T-cell (primary cell): ENCODE data around the gene KATNB1. TPM values are rescaled to one million over a fixed set of nuclear protein-coding genes. Genes with fewer than 3 reads are reported as not detected.

ENCODE experiments used
- ATAC-seq, 4 experiments: fragments of 200-7000 bp in 3 of 4; fragments of 150-1000 bp in 1 of 4; cut with Tn5 transposase; replicated peaks in 1 of 4; 1 replicate in 3 of 4; 2 replicates in 1 of 4; pipeline ENCODE4 v1.10.0; 2021; ENCODE audit warnings: moderate library complexity in 3 of 4, mild to moderate bottlenecking in 2 of 4, moderate number of reproducible peaks in 1 of 4
- CTCF ChIA-PET, 2 donors: fragments of 300-600 bp; sonication (Branson Sonifier 250); formaldehyde crosslinking; loops; one replicate each; lab custom pipeline; 2022; ENCODE audit warnings: antibody characterized with exemption in 2 of 2; lab: Charles Lee
- POLR2A ChIA-PET, 2 donors: fragments of 300-600 bp; sonication (Branson Sonifier 250); formaldehyde crosslinking; loops; one replicate each; lab custom pipeline; 2022; ENCODE audit warnings: antibody characterized with exemption in 2 of 2; lab: Charles Lee
- DNase-seq, 35 experiments: peaks; one replicate each; pipeline versions ENCODE4 v3.0.0 to v3.0.0-alpha.2; 2013 to 2023
- H3K27ac ChIP-seq: one replicate; pipeline ENCODE4 v1.5.1; 2013; ENCODE audit warnings: low read length
- H3K27me3 ChIP-seq, 2 experiments: replicated peaks in 1 of 2; 1 replicate in 1 of 2; 2 replicates in 1 of 2; pipeline versions ENCODE4 v1.6.1 to v1.7.0; 2013; ENCODE audit warnings: low read length in 1 of 2, mixed read lengths in 1 of 2; ENCODE audit not compliant: control insufficient read depth in 2 of 2, insufficient read depth in 2 of 2; ENCODE audit errors: extremely low read depth in 1 of 2
- H3K36me3 ChIP-seq, 2 donors: 1 replicate in 1 of 2; 2 replicates in 1 of 2; pipeline versions ENCODE4 v1.6.1 to v1.7.0; 2013; ENCODE audit warnings: low read length in 1 of 2; ENCODE audit not compliant: control insufficient read depth in 2 of 2, insufficient read depth in 1 of 2; ENCODE audit errors: extremely low read depth in 1 of 2
- H3K4me1 ChIP-seq, 2 experiments: 1 replicate in 1 of 2; 2 replicates in 1 of 2; pipeline versions ENCODE4 v1.6.1 to v1.7.0; 2013; ENCODE audit warnings: low read length in 2 of 2, mixed read lengths in 1 of 2; ENCODE audit not compliant: insufficient read depth in 2 of 2, control insufficient read depth in 1 of 2; ENCODE audit errors: extremely low read depth in 1 of 2
- H3K4me3 ChIP-seq, 2 donors: 1 replicate in 1 of 2; 2 replicates in 1 of 2; pipeline versions ENCODE4 v1.5.1 to v1.7.0; 2013; ENCODE audit warnings: mild to moderate bottlenecking in 2 of 2, low read length in 1 of 2, moderate library complexity in 1 of 2; ENCODE audit not compliant: control insufficient read depth in 1 of 2; ENCODE audit errors: extremely low read depth in 1 of 2
- H3K9me3 ChIP-seq: 2 replicates; pipeline ENCODE4 v1.7.0; 2013
- H3K27ac Mint-ChIP-seq, 2 donors: one replicate each; pipeline ENCODE4 v1.8.0; 2020 to 2021; ENCODE audit warnings: mild to moderate bottlenecking in 2 of 2, mixed read lengths in 2 of 2
- H3K27me3 Mint-ChIP-seq, 2 donors: one replicate each; pipeline ENCODE4 v1.8.0; 2021 to 2022; ENCODE audit warnings: mixed read lengths in 2 of 2
- H3K36me3 Mint-ChIP-seq: one replicate; pipeline ENCODE4 v1.8.0; 2021; ENCODE audit warnings: mixed read lengths
- H3K4me1 Mint-ChIP-seq, 3 donors: one replicate each; pipeline ENCODE4 v1.8.0; 2020 to 2022; ENCODE audit warnings: mixed read lengths in 3 of 3, mild to moderate bottlenecking in 1 of 3
- H3K4me3 Mint-ChIP-seq, 3 donors: one replicate each; pipeline ENCODE4 v1.8.0; 2020 to 2022; ENCODE audit warnings: mild to moderate bottlenecking in 3 of 3, mixed read lengths in 3 of 3, moderate library complexity in 3 of 3
- H3K9me3 Mint-ChIP-seq, 3 donors: one replicate each; pipeline ENCODE4 v1.8.0; 2020 to 2022; ENCODE audit warnings: mixed read lengths in 3 of 3
- WGBS: methylation state at CpG from one replicate; pipeline ENCODE4 v1.1.5; 2013; ENCODE audit warnings: missing lambda C conversion rate; ENCODE audit not compliant: insufficient coverage; 5-methylcytosine and 5-hydroxymethylcytosine counted together
- total RNA-seq, 35 experiments: library from RNA in 6 of 35; stranded (reverse) in 6 of 35; fragments of 120-200 nt in 1 of 35; gene quantifications; one replicate each; pipeline versions ENCODE4 v1.2.1 to v1.2.4 and lab custom pipeline; 2013 to 2026

Gene KATNB1
- total RNA-seq, 5 donors from 2014 or later (not counting 1 experiment from before 2014, with no cell fraction given), result 23.0 to 28.0 (median 25.5) TPM

GRCh38 chr16:57801809-57802340, 66.3 kb downstream of the KATNB1 start:
- 19% methylated on average over 36 of the region's 45 CpGs for WGBS
- peak overlapping the region; percentile 20 to 54 for H3K4me3 ChIP-seq
- H3K36me3 ChIP-seq, result no peaks in the 10 kb centered on the region
- H3K27ac ChIP-seq, result no peak overlapping the region
- Mint-ChIP-seq H3K4me1 (peaks cover 30 to 38% (median 34%) of the 10 kb centered on the region in 3 donors), H3K27ac (no peak overlapping the region), H3K4me3 (peak overlapping the region; percentile 25 to 38 (median 31)), H3K36me3 (no peaks in the 10 kb centered on the region), H3K27me3 (peaks cover 30 to 39% of the 10 kb centered on the region in 2 donors), H3K9me3 (no peaks in the 10 kb centered on the region)
- CTCF ChIA-PET, result interaction anchor here in 1 of 2 donors (0.7 kb wide), 1 partner anchor 235 kb away, joined by 4 read pairs; no protein-coding TSS in a partner anchor
- H3K9me3 ChIP-seq, result no peaks in the 10 kb centered on the region
- no peak for DNase-seq
- peaks cover 0 to 36% of the 10 kb centered on the region in 2 experiments for H3K27me3 ChIP-seq
- POLR2A ChIA-PET, result no interaction called here
- peaks cover 0 to 38% of the 10 kb centered on the region in 2 experiments for H3K4me1 ChIP-seq
- ATAC-seq, result peak in 1 of 4 experiments; percentile 13

GRCh38 chr16:57802341-57803133, 67.0 kb downstream of the KATNB1 start, which contains the start of gene KIFC3:
KIFC3 (minus strand) TSS chr16:57802491; CDS start chr16:57798243, 4,248 bp downstream.
- Histone ChIP-seq H3K27ac (no peak within 1 kb of the TSS), H3K4me3 (peak within 1 kb of the TSS; percentile 39 to 54), H3K27me3 (peaks cover 0 to 39% of the 10 kb centered on the region in 2 experiments), H3K9me3 (no peaks in the 10 kb centered on the region), H3K4me1 (peaks cover 0 to 39% of the 10 kb centered on the region in 2 experiments), H3K36me3 (no peaks in the 10 kb centered on the region)
- Mint-ChIP-seq H3K36me3 (no peaks in the 10 kb centered on the region), H3K4me3 (peak within 1 kb of the TSS; percentile 82 to 88 (median 82)), H3K4me1 (peaks cover 30 to 40% (median 34%) of the 10 kb centered on the region in 3 donors), H3K9me3 (no peaks in the 10 kb centered on the region), H3K27me3 (peaks cover 31 to 42% of the 10 kb centered on the region in 2 donors), H3K27ac (peak within 1 kb of the TSS; percentile 41 to 68)
- ChIA-PET CTCF (no interaction called here), POLR2A (no interaction called here)
- ATAC-seq, result peak; percentile 62 to 74 (median 71)
- WGBS, result 12% methylated on average over 78 of the region's 78 CpGs
- peak in 30 of 35 experiments; percentile 18 to 79 (median 50) for DNase-seq

DNA sequence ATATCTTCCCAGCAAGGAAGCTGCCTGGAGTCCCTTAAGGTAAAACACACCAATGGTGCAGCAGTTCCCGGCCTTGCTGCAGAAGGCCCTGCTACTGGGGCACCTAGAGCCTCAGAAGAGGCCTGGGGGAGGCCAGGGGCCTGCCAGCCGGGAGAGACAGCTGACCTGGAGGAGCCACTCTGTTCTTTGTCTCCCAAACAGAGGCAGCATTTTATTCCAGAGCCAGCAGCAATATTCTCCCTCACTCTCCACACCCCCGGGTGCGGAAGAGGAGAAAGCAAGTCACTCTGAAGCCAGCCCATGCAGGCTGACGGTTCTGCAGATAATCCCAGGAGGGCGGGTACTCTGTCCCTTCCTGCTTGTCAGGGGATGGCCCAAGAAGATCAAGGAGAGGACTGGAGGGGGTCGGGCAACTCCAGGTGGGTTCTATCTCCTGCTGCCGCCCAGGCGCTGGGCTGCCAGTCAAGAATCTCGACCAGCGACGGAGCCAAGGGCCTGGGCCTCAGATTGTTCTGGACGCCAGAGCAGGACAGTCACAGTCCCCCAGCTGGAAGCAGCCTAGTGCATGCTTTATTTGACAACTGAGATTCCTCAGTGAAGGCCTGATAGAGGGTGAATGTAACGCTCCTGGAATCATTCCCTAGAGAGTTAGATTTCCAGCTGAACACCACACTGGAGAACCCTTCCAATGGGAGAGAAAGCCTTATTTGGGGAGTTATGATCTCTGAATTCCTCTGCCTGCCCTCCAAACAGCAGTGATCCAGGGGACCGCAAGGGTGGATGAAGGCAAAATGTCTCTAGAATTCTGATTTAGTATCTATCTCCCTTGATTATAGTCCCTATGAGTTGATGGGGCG, 67.8 kb downstream of the KATNB1 start:
- peak overlapping the region; percentile 82 to 88 (median 82) for H3K4me3 Mint-ChIP-seq
- H3K4me1 ChIP-seq, result peaks cover 0 to 47% of the 10 kb centered on the region in 2 experiments
- no peaks in the 10 kb centered on the region for H3K9me3 Mint-ChIP-seq
- H3K27me3 Mint-ChIP-seq, result peaks cover 31 to 46% of the 10 kb centered on the region in 2 donors
- WGBS, result 92% methylated on average over 9 of the region's 16 CpGs
- ATAC-seq (no peak), DNase-seq (no peak)
- H3K9me3 ChIP-seq, result no peaks in the 10 kb centered on the region
- ChIA-PET CTCF (no interaction called here), POLR2A (no interaction called here)
- H3K27ac Mint-ChIP-seq, result peak overlapping the region in 1 of 2 donors; percentile 41
- no peak overlapping the region for H3K27ac ChIP-seq
- no peaks in the 10 kb centered on the region for H3K36me3 ChIP-seq
- peak overlapping the region in 1 of 2 donors; percentile 54 for H3K4me3 ChIP-seq
- H3K36me3 Mint-ChIP-seq, result no peaks in the 10 kb centered on the region
- peaks cover 34 to 46% (median 40%) of the 10 kb centered on the region in 3 donors for H3K4me1 Mint-ChIP-seq
- H3K27me3 ChIP-seq, result peaks cover 0 to 36% of the 10 kb centered on the region in 2 experiments

DNA sequence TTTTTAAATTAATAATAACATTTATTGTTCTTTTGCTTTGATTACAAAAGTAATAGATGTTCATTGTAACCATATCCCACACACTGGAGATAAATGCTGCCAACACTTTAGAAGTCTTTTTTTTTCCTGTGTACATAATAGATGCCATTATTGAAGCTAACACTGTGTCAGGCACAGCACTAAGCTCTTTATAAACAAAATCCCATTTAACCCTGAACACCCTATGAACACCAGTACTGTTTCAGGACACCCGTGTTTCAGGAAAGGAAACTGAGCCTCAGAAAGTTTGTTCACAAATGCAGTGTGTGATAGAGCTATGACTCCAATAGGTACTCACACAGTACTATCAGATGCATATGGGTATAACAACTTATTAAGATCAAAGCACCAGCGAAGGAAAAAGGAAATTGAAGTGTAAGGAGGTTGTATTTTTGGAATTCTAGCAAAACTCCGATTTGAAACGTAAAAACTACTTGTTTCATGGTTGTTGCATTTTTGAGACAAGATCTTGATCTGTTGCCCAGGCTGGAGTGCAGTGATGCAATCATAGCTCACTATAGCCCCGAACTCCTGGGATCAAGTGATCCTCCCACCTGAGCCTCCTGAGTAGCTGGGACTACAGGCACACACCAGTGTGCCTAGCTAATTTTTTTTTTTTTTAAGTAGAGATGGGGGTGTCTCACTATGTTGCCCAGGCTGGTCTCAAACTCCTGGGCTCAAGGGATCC, 68.7 kb downstream of the KATNB1 start:
- no peaks in the 10 kb centered on the region for H3K9me3 Mint-ChIP-seq
- DNase-seq (no peak), ATAC-seq (no peak)
- peaks cover 31 to 49% of the 10 kb centered on the region in 2 donors for H3K27me3 Mint-ChIP-seq
- no peak overlapping the region for H3K4me3 Mint-ChIP-seq
- no peaks in the 10 kb centered on the region for H3K36me3 ChIP-seq
- ChIA-PET CTCF (no interaction called here), POLR2A (interaction anchor here in 1 of 2 donors (0.5 kb wide), 1 partner anchor 99 kb away, joined by 7 read pairs; no protein-coding TSS in a partner anchor)
- H3K9me3 ChIP-seq, result no peaks in the 10 kb centered on the region
- H3K27me3 ChIP-seq, result peaks cover 0 to 39% of the 10 kb centered on the region in 2 experiments
- H3K4me1 Mint-ChIP-seq, result peaks cover 31 to 46% (median 39%) of the 10 kb centered on the region in 3 donors
- no peak overlapping the region for H3K27ac ChIP-seq
- no peak overlapping the region for H3K27ac Mint-ChIP-seq
- H3K4me1 ChIP-seq, result peaks cover 0 to 55% of the 10 kb centered on the region in 2 experiments
- H3K4me3 ChIP-seq, result no peak overlapping the region
- WGBS, result 70% methylated on average over 2 of the region's 5 CpGs
- H3K36me3 Mint-ChIP-seq, result no peaks in the 10 kb centered on the region

DNA sequence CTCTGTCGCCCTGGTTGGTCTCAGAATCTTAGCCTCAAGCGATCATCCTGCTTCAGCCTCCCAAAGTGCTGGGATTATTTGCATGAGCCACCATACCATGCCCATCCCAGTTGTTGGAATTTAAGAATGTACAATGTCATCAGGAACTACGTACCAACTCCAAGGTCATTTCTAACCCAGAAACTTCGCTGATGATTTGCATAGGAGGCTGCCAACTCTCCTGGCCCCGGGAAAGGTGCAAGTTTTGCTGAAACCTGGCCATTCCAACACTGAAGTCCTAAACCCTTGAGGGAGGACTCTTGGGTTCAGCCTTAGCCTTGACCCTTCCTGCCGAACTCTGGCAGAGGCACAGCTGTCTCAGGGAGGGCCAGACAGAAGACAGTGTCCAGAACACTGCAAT, 69.6 kb downstream of the KATNB1 start:
- Mint-ChIP-seq H3K9me3 (no peaks in the 10 kb centered on the region), H3K4me1 (peaks cover 27 to 46% (median 40%) of the 10 kb centered on the region in 3 donors), H3K27ac (no peak overlapping the region), H3K4me3 (no peak overlapping the region), H3K36me3 (no peaks in the 10 kb centered on the region), H3K27me3 (peaks cover 25 to 50% of the 10 kb centered on the region in 2 donors)
- peaks cover 2 to 55% of the 10 kb centered on the region in 2 experiments for H3K4me1 ChIP-seq
- ATAC-seq (no peak), DNase-seq (no peak)
- no peaks in the 10 kb centered on the region for H3K36me3 ChIP-seq
- no peaks in the 10 kb centered on the region for H3K9me3 ChIP-seq
- CTCF ChIA-PET, result no interaction called here
- H3K27me3 ChIP-seq, result peaks cover 0 to 42% of the 10 kb centered on the region in 2 experiments
- no peak overlapping the region for H3K27ac ChIP-seq
- H3K4me3 ChIP-seq, result no peak overlapping the region
- 93% methylated on average over 2 of the region's 6 CpGs for WGBS
- POLR2A ChIA-PET, result no interaction called here
